Glutamatergic neuron (in vitro differentiated cells): ENCODE results near the gene MAP7D2. TPM values are rescaled to one million over a fixed set of nuclear protein-coding genes. Genes with fewer than 3 reads are reported as not detected.

Experiments used
- DNase-seq: peaks from one replicate; pipeline ENCODE4 v3.0.0; 2022
- H3K27ac Mint-ChIP-seq: one replicate; pipeline ENCODE4 v1.8.0; 2020; ENCODE audit warnings: mild to moderate bottlenecking, mixed read lengths, inconsistent platforms; ENCODE audit not compliant: unreplicated experiment
- H3K27me3 Mint-ChIP-seq: one replicate; pipeline ENCODE4 v1.8.0; 2020; ENCODE audit warnings: mild to moderate bottlenecking, moderate library complexity, mixed read lengths, inconsistent platforms; ENCODE audit not compliant: unreplicated experiment
- H3K36me3 Mint-ChIP-seq: one replicate; pipeline ENCODE4 v1.8.0; 2020; ENCODE audit warnings: mild to moderate bottlenecking, mixed read lengths, inconsistent platforms; ENCODE audit not compliant: unreplicated experiment
- H3K4me1 Mint-ChIP-seq: one replicate; pipeline ENCODE4 v1.8.0; 2020; ENCODE audit warnings: mild to moderate bottlenecking, low read depth, mixed read lengths, inconsistent platforms; ENCODE audit not compliant: unreplicated experiment
- H3K4me3 Mint-ChIP-seq: one replicate; pipeline ENCODE4 v1.8.0; 2020; ENCODE audit warnings: mild to moderate bottlenecking, mixed read lengths, inconsistent platforms; ENCODE audit not compliant: unreplicated experiment
- H3K9me3 Mint-ChIP-seq: one replicate; pipeline ENCODE4 v1.8.0; 2020; ENCODE audit warnings: mild to moderate bottlenecking, moderate library complexity, mixed read lengths, inconsistent platforms; ENCODE audit not compliant: unreplicated experiment
- total RNA-seq: library from RNA; stranded (reverse); fragmentation: NEBNext Ultra II Directional; extraction: Animal tissue kit (Norgen Biotek cat#: 25700); gene quantifications from one replicate; pipeline ENCODE4 v1.2.1, GENCODE V29; 2021; ENCODE audit not compliant: unreplicated experiment
- TF ChIP-seq, protein P1 (sequence below): fragments of 200-600 bp; sonication (generic); IDR thresholded peaks from one replicate; pipeline ENCODE4 v1.5.0; 2021; ENCODE audit not compliant: partially characterized antibody, unreplicated experiment

Gene MAP7D2
- total RNA-seq, 1 donor from 2014 or later, result 3.0 TPM

- Mint-ChIP-seq H3K27me3 (no peaks in the 10 kb centered on the region), H3K9me3 (no peaks in the 10 kb centered on the region), H3K27ac (no peak overlapping the region), H3K4me3 (no peak overlapping the region), H3K4me1 (peaks cover 8% of the 10 kb centered on the region), H3K36me3 (no peaks in the 10 kb centered on the region)
- TF ChIP-seq, protein P1, sequence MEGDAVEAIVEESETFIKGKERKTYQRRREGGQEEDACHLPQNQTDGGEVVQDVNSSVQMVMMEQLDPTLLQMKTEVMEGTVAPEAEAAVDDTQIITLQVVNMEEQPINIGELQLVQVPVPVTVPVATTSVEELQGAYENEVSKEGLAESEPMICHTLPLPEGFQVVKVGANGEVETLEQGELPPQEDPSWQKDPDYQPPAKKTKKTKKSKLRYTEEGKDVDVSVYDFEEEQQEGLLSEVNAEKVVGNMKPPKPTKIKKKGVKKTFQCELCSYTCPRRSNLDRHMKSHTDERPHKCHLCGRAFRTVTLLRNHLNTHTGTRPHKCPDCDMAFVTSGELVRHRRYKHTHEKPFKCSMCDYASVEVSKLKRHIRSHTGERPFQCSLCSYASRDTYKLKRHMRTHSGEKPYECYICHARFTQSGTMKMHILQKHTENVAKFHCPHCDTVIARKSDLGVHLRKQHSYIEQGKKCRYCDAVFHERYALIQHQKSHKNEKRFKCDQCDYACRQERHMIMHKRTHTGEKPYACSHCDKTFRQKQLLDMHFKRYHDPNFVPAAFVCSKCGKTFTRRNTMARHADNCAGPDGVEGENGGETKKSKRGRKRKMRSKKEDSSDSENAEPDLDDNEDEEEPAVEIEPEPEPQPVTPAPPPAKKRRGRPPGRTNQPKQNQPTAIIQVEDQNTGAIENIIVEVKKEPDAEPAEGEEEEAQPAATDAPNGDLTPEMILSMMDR, result no peak
- no peak for DNase-seq
Observed at GRCh38 chrX:20007962-20008622, 108.6 kb downstream of the MAP7D2 start.

DNA sequence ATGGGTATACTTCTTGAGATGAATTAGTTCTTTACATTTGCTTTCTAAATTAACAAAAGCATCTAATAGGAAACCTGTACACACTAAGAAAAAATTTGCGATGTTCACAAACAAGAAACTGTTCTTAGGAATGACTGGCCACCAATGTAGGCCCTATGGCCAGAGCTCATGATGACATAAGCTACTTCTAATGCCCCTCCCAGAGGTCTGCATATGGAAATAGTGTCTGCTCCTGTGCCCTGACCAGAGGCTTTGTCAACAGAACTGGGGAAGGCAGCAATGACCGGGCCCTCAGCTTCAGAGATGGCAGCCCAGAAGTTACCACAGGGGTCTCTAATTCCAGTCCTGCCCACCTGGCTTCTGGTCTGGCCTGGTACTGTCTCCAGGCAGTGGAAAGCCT lies 110.8 kb downstream of the MAP7D2 start:
- TF ChIP-seq, protein P1, result no peak
- H3K4me3 Mint-ChIP-seq, result no peak overlapping the region
- no peak for DNase-seq
- H3K27ac Mint-ChIP-seq, result no peak overlapping the region
- no peaks in the 10 kb centered on the region for H3K9me3 Mint-ChIP-seq
- H3K27me3 Mint-ChIP-seq, result no peaks in the 10 kb centered on the region
- H3K36me3 Mint-ChIP-seq, result no peaks in the 10 kb centered on the region
- peaks cover 1% of the 10 kb centered on the region for H3K4me1 Mint-ChIP-seq

DNA sequence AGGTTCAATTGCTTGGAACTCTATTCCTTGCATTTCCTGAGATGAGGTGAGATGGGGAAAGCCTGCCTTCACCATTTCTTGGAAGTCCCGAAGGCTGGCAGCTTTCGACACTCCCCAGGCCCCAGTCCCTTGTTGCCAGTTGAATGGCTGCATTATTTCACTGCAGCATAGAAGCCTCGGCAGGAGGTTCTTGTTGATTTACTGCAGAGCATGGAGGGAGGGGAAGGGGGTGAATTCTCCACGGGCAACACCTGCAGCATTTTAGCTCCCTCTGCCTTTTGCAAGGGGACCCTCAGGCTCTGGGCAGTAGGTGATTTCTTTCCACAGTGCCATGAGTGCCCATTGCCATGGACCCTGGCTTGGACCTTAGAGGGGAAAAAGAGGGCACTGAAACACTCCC lies 115.1 kb downstream of the MAP7D2 start:
- H3K27me3 Mint-ChIP-seq, result no peaks in the 10 kb centered on the region

DNA sequence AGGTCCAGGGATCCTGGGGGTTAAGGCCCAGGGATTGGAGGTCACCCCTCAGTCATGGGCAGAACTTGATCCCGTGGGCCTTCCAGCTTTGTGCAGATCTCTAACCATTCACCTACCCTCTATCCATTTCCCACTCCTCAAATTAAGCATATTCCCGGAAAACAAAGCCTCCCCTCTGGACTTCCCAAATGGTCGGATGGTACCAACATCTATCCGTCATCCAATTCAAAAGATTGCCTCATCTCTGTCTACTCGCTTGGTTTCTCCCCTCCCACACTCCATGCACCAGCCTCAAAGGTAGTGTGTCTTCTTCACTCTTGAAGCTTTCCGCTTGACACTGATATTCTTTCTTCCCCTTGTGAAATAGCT lies 125.4 kb downstream of the MAP7D2 start:
- no peaks in the 10 kb centered on the region for H3K4me1 Mint-ChIP-seq
- no peak for DNase-seq
- peak overlapping the region; percentile 75 for H3K4me3 Mint-ChIP-seq
- H3K9me3 Mint-ChIP-seq, result peaks cover 6% of the 10 kb centered on the region
- peaks cover 8% of the 10 kb centered on the region for H3K27me3 Mint-ChIP-seq
- peak overlapping the region; percentile 86 for H3K27ac Mint-ChIP-seq
- TF ChIP-seq, protein P1, result no peak
- no peaks in the 10 kb centered on the region for H3K36me3 Mint-ChIP-seq

More for the DNA sequence above, 115.1 kb downstream of the MAP7D2 start:
- Mint-ChIP-seq H3K4me1 (no peaks in the 10 kb centered on the region), H3K27ac (no peak overlapping the region), H3K4me3 (no peak overlapping the region), H3K9me3 (no peaks in the 10 kb centered on the region), H3K36me3 (no peaks in the 10 kb centered on the region)
- TF ChIP-seq, protein P1, result no peak
- DNase-seq, result no peak

DNA sequence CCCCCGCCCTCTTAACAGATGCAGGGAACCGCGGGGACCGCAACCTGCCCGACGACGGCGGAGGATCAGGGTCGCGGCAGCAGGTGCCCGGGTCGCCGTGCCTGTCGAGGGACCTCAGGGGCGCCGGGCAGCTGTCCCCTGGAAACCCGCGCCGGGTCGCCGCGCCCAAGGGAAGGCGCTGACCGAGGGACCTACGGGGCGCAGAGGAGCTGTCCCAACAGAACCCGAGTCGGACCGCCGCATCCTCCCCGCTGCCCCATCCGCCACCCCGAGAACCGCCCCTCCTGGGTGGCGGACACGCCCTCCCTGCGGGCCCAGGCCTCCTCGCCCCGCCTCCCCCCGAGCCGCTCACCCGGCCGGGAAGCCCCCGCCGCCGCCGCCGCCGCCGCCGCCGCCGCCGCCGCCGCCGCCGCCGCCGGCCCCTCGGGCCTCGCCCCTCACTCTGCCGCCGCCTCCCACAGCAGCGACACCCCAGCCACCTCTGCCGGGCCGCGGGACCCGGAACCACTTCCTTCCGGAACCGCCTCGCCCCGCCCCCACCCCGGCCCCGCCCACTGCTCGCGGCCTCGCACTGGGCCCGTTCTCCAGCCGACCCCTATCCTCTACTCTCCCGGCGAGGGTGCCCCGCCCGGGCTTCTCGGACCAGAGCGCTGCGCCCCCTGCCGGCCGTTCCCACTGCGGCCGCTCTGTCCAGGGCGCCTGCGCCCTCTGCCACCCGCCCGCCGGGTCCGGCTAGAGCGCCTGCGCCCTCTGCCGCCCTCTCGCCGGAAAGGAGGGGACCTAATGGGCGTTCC lies 126.0 kb downstream of the MAP7D2 start, which contains the start of gene BCLAF3:
Gene BCLAF3, minus strand, starts transcription at position 506 of the 794 bp plus-strand sequence. CDS start 20,797 bp downstream, outside the sequence.
- peak within 1 kb of the TSS; percentile 86 for H3K27ac Mint-ChIP-seq
- TF ChIP-seq, protein P1, result peak; percentile 80
- H3K4me3 Mint-ChIP-seq, result peak within 1 kb of the TSS; percentile 91
- peaks cover 6% of the 10 kb centered on the region for H3K9me3 Mint-ChIP-seq
- no peaks in the 10 kb centered on the region for H3K4me1 Mint-ChIP-seq
- H3K27me3 Mint-ChIP-seq, result peaks cover 8% of the 10 kb centered on the region
- DNase-seq, result peak; percentile 89
- H3K36me3 Mint-ChIP-seq, result no peaks in the 10 kb centered on the region
